HG03103 (cell line): ENCODE results near the gene SEZ6L2.
A peak's percentile ranks its signal among the peaks of the same experiment; 100 is the strongest.
"Not testable (repeated sequence)": the region's sequence is repeated elsewhere in the genome, so short reads cannot be mapped to it uniquely, and the experiment has no call there.

Experiments
- ATAC-seq: cut with Tn5 transposase; IDR thresholded peaks from one replicate; pipeline ENCODE4 v1.9.1; 2021; ENCODE audit warnings: low read depth; ENCODE audit not compliant: unreplicated experiment

Gene SEZ6L2

DNA sequence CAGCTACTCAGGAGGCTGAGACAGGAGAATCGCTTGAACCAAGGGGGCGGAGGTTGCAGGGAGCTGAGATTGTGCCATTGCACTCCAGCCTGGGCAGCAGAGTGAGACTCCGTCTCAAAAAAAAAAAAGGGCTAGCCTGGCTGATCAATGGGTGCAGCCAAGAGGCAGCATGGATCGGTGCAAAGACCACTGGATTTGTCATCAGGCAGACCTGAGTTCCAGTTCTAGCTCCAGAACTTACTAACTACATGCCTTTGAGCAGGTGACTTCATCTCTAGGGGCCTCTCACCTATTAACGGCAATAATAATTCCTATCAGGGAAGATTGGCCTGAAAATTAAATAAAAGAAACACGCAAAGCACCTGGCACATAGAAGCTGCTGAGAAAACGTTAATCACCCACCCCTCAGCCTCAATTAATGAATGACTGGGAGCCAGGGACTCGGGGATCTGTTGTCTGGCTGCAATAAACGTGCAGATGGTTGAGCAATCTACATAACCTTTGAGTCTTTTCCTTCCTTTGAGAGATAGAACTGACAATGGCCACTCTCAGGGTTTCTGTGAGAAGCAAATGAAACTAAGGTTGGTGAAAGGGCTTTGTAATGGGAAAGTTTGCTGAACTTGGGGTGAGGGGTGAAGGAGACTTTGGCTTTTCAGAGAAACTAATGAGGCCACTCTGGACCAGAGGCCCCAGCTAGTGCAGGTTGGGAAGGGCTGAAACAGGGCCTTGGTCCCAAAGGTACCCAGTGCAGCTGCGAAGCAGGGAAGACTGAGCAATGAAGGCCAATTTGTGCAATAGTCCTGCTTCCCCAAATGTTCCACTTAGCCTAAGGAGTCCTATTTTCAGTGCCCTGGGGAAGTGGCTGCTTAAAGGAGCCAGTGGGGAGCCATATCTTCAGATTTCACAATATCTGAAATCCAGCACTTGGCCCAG lies 7.6 kb downstream of the SEZ6L2 start:
- ATAC-seq: no peak

DNA sequence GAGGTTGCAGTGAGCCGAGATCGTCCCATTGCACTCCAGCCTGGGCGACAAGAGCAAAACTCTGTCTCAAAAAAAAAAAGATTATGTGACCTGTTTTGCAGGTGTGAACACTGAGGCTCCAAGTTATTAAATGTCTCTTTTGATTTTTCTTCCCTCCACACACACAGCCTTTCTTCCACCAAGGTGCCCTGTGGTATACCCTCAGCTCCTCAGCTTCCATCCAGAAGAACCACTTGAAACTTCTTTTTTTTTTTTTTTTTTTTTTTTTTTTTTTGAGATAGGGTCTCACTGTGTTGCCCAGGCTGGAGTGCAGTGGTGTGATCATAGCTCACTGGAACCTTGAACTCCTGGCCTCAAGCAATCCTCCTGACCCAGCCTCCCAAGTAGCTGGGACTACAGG lies 10.0 kb downstream of the SEZ6L2 start:
- ATAC-seq: not testable (repeated sequence)

DNA sequence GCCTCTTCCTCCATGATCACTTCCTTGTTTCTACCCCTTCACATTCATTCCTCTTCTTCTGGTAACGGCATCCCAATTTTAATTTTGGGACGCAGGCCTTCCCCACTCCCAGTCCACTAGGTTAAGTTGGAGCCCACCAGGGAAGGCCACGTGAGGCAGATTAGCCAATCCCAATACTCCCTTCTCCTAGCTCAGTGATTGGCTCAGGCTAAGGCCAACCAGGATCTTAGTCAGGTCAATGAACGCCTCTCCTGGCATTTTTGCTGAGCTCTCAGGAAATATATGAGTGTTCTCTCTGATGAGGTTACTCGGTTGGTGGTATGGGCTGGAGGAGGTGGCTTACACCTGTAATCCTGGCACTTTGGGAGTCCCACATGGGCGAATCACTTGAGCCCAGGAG lies 15.4 kb downstream of the SEZ6L2 start:
- no peak for ATAC-seq

DNA sequence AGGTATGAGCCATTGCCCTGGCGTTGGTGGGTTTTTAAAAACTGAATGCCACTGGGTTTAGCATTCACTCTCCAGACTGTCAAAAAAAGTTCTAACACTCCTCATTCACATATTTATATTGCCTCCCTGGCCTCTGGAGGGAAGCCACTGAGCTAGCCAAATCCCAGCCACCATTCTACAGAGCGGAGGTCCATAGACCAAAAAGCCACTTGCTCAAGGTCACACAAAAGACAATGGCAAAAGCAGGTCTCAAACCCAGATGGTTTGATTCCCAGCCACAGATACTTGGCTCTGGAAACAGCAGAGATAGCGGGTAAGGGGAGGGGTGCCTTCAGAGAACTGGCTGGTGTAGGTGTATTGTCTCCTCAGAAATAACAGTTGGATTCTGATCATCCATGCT lies 18.3 kb downstream of the SEZ6L2 start:
- ATAC-seq: no peak

DNA sequence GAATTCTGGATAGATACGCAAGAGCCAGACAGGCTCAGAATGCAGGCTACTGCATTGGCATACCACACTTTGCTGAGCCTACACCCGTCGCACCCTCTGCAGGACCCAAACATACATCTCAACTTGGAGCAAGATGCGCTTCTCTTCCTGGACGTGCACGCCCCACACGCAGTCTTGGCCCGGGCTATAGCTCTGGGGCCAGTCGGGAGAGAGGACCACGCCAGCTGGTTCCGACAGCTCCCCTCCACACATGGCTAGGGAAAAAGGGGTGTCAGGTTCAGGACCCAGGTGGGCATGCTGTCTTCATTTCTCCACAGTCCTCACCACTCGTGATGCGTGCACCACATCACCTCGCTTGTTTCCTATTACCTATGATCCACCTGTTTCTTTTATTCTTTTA lies 21.2 kb downstream of the SEZ6L2 start:
- ATAC-seq: no peak

DNA sequence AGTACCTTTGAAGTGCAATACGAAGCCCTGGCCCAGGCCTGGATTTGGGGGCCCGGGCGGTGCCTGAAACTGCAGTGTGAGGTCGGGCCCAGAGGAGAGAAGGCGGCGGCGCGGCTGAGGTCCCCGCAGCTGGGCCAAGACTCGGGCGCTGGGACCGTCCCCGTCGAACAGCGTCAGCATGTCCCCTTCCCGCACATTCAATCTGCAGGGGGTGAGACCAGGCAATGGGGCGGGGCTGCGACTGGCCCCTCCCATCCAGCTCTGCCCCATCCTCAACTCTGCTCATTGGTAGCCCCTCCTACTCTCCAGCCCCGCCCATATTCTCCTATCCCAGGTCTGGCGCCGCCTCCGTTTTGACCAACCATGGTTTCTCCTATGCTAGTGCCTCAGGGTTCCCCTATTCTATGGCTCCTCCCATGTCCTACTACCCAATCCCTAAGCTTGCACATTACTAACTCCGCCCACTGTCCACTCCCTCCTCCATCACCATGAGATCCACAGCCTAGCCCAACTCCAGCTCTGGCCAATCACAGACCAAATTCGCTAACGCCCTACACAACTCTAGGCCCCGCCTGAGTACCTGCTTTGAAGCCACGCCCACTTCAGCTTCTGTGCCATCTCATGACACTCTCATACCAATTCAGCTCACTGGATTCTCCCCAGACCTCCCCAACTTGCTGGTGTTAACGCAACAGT lies 21.9 kb downstream of the SEZ6L2 start:
- ATAC-seq: no peak

DNA sequence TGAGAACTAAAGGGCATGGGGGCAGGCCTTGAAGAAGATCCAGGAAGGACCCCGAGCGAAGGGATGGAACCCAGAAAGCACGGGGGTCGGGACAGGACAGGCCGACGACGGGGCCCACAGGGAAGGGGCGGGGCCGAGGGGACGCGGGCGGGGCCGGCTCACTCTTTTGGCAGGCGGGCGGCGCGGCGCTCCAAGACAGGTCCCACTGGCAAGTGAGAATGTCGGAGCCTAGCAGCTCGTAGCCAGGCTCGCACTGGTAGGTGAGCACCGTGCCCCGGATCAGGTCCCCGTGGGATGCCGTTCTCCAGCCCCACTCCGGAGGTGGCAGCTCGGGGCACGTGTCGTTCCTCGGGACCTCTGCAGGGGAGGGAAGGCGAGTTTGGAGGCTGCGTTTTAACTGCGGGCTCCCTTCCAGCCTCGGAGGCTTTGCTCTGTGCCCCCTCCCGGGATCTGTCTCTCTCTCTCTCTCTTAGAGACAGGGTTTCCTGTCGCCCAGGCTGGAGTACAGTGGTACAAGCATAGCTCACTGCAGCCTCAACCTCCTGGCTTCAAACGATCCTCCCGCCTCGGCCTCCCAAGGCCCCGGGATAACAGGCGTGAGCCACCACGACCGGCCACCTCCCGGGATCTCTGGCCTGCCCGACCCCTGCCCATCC lies 22.6 kb downstream of the SEZ6L2 start:
- ATAC-seq: no peak

DNA sequence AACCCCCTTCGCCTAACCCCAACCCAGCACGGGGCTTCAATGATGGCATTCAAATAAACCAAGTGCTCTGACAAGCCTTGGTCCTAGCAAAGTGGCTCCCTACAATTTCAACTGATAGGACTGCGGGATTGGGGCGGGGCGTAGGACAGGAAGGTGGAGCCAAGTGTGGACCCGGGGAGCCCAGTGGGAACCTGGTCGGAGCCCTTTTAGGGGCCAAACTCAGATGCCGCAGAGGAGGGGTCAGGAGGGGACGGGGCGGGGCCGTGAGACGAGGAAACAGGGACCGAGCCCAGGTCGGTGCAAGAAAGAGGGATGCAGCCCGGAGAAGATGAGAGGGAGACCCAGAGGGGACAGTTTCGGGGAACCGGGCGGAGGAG lies 23.1 kb downstream of the SEZ6L2 start:
- no peak for ATAC-seq

DNA sequence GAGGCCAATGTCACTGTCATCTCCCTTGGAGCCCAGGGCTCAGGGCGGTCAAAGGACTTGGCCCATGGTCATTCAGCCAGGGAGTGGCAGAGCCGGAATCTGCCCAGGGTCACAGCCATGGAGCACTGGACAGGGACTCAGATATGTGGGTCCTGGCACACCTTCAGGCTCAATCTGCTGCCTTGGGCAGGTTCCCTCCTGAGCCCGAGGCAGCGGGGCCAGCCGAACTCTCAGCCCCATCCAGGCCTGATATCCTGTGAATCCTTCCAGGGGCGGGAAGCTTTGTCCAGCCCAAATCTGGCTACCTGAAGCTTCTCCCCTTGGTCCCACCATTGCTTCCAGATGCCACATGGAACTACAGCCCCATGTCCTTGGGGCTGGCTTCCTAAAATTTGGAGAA lies 24.1 kb downstream of the SEZ6L2 start:
- no peak for ATAC-seq

DNA sequence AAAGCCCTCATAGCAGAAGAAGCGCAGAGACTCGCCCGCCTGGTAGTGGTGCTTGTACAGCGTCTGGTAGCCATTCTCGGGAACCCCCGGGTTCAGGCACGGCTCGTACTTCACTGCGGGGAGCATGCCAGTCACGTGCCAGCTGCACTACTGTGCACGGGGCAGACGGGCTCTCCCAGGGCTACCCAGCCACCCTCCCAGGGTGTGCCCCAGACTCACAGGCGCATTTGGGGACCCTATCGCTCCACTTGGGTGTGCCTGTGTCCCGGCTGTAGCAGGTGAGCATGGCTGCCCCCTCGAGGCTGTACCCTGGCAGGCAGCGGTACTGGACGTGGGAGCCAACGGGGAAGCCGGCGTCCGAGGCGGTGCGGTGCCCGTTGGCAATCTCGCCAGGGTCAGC lies 26.0 kb downstream of the SEZ6L2 start:
- ATAC-seq: no peak

DNA sequence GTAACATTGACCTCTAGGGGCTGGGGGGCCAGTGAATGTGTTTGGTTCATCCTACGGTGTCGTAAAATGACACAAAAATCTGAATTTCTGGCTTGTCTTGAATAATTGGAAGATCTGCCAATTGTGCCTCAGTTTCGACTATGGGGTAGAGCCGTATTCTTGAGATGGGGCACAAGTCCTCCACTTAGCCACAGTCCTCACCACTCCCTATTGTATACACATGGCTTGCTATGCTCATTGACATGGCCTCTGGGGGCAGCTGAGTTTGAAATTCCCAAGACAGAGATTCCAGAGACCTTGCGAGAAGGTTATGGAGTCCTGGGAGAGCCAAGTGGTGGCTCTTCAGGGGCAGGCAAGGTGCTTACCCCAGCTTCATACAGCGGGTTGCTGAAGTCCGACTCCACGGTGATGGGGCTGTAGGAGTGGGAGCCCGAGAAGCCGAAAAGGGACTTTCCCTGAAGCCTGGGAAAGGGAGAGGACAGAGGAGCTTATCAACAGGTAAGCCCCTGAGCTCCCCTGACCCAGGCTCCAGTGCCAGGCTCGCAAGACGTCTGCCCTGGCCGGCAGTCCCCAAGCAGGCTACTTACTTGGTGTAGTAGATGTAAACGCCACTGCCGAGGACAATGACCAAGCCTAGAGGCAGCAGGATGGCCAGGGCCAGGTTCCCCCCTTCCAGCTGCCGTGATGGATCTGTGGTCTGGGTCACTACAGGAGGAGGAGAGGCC lies 27.4 kb downstream of the SEZ6L2 start:
- ATAC-seq: no peak

DNA sequence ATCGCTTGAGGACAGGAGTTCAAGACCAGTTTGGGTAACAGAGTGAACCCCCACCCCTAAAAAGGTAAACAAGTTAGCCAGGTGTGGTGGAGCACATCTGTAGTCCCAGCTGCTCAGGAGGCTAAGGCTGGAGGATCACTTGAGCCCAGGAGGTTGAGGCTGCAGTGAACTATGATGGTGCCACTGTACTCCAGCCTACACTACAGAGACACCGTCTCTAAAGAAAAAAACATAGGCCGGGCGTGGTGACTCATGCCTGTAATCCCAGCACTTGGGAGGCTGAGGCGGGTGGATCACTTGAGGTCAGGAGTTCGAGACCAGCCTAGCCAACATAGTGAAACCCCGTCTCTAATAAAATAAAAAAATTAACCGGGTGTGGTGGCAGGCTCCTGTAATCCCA lies 30.3 kb downstream of the SEZ6L2 start:
- not testable (repeated sequence) for ATAC-seq

DNA sequence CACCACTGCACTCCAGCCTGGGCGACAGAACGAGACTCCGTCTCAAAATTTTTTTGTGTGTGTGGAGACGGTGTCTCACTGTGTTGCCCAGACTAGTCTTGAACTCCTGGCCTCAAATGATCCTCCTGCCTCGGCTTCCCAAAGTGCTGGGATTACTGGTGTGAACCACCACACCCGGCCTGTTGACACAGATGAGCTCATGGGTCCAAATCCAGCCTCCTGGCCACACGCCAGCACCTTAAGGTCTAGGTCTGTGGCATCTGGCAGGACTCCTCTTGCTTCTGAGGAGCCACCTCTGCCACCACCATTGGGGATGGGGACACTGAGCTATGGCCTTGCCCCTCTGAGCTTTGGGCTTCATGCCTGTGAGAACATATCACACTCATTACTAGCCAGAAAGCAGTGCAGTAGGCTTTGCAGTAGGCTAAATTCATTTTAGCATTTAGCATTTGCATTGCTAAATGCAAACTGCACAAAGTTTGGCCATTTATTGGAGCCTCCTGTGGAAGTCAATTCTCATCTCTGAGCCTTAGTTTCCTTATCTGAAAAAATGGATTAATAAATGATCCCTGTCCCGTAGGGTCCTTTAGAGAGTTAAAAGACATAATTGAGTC lies 30.8 kb downstream of the SEZ6L2 start:
- ATAC-seq: no peak

DNA sequence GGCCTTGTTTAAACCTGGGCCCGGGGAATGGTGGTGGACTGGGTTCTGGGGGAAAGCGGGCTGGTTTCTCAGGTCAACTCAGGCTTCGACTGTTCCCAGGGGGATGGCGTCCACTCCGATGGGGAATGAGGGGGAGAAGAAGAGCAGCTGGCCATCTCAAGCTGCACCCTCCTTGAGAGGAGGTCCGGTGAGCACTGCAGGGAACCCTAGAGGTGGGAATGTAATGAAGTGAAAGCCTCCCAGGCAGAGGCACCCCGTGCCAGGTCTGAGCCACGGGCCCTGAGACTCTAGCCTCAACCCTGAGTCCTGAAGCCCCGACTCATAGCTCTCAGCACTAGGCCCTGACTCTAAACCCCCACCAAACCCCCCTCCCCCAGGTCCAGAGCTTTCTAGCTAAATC lies 35.1 kb downstream of the SEZ6L2 start:
- no peak for ATAC-seq

DNA sequence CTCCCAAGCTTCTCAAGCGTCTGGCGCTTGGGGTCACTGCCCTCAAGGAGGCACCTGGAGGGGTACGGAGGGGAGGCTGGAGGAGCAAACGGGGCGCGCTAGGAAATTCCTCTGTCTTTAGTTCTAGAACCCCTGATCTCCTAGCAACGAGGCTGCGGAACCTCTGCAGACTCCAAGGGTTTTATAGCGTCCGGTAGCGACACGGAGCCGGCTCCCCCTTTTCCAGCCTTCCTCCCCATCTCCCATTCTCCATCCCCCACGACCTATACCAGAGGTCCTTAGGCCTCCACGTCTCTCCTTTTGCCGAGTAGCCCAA lies 35.7 kb downstream of the SEZ6L2 start:
- ATAC-seq: no peak

DNA sequence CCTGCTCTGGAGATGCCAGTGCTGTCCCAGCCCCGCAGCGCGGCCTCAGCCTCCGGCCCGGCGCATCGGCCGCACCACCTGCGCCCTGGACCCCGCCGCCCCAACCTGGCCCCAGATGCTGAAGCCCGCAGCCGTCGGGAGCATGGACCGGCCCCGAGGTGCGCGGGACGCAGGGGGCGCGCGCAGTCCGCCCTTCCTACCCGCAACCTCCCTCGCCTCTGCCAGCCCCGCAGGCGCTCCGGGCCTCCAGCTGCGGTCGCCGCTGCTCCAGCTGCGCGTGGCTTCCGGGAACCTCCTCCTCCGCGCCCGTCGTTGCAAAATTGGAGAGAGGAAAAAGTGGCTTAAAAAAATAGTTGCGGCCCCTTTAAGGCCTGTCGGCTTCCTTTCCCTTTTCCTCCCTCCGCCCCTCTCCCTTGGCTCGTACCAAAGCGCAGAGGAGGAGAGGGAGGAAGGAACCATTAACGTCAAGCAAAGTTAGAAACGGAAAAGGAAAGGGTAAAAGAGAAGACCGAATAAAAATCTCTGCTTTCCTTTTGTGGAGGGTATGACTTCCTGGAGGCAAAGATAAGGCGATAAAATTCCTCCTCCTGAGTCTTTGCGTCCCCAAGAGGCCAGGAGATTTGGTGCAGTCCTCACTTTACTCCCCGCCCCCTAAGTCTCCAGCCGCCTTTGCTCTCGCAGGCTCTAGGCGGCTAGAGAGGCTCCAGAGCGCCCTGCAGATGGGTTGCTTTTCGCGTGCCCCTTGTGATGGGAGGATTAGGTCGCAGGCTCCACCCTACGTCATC lies 36.3 kb downstream of the SEZ6L2 start, which contains the start of gene CDIPT:
TSS of gene CDIPT (minus strand) at position 343 of the 785 bp plus-strand sequence. CDS start 369 bp downstream, outside the sequence.
- ATAC-seq: peak; percentile 97

DNA sequence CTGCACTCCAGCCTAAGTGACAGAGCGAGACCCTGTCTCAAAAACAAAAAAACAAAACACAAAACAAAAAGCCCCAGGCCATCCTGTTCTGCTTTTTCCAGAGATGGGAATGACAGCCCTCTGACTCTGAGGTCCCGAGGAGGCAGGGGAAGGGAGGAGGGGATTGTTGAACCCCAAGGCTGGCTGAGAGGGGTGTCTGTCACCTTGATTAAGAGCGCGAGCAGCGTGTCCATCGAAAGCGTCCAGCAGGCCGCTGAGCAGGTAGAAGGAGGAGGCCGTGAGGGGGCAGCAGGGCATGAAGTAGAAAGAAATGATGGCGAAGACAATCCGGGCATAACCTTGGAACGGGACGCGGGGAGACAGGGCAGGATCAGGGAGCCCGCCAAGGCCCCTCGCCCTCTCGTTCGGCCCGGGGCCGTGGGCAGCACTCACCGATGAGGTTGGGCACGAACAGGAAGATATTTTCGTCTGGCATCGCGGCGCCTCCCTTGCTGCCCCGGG lies 36.9 kb downstream of the SEZ6L2 start:
- ATAC-seq: no peak

DNA sequence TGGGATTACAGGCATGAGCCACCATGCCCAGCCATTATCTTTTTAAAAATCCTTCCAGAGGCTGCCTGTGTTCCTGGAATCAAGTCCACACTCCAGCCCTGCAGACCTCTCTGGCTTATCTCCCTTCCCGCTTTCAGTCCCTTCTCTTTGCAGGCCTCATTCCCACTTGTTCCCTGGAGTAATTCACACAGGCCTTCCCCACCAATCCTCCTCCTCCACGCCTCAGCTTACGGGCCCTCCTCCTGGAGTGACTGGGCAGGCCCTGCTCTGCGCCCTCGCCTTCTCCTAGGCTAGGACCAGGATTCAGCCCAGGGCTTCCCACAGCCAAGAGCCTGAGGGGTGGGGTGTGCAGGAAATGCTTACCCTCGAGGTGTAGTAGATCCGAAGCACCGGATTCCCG lies 39.1 kb downstream of the SEZ6L2 start:
- ATAC-seq: no peak

DNA sequence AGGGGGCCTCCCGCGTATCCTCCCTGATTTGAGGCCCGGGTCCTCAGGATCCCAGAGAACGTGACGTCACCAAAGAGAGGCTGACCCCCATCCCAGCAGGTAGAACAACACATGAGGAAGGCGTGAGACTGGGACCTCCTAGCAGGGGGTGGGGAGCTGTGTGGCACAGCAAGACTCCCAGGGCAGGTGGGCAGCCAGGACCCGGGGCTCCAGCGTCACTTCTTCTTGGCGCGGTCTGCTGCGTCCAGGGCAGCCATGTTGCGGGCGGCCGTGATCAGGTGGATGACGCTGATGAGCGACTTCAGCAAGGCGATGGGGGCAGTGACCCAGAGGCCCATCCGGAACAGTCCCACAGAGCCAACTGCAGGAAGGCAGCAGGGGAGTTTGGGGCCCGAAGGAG lies 40.4 kb downstream of the SEZ6L2 start:
- ATAC-seq: no peak
